ENCODE data around the gene SPAG16. TPM values are rescaled to one million over a fixed set of nuclear protein-coding genes. Genes with fewer than 3 reads are reported as not detected.

SPAG16 gene
- total RNA-seq, 1 experiment from 2014 or later: 13.0 TPM

DNA sequence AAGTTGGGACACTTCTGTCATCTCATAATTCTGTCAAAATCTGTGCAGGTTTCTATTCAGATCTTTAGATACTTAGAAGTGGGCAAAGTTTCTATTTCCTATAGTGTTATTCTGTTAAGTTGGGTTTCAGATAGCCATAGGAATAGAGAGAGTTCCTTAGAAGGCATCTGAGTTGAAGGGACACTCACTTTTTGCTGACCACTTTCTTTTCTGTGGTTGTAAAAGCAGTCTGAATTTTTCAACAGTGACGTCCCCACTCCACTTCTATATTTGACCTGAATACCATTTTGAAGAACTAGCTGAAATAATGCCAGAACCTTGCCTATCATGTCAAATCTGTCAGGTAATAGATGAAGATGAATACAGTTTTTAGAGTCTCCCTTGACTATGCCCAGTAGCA, 267.3 kb downstream of the SPAG16 start:
- H3K27ac ChIP-seq (ENCODE audit: low read length): no peak overlapping the region
- H3K4me3 ChIP-seq (ENCODE audit: low read depth in 2 of 2, low read length in 2 of 2): no peak overlapping the region
- no peaks in the 10 kb centered on the region for H3K4me1 ChIP-seq (ENCODE audit: control insufficient read depth, insufficient read depth, low read length)
- in situ Hi-C loops (cut with HindIII; ENCODE audit: low pct_unique_long_range_greater_than_20kb, low sequenced_read_pairs): no loop called here
- TF ChIP-seq, protein P1, sequence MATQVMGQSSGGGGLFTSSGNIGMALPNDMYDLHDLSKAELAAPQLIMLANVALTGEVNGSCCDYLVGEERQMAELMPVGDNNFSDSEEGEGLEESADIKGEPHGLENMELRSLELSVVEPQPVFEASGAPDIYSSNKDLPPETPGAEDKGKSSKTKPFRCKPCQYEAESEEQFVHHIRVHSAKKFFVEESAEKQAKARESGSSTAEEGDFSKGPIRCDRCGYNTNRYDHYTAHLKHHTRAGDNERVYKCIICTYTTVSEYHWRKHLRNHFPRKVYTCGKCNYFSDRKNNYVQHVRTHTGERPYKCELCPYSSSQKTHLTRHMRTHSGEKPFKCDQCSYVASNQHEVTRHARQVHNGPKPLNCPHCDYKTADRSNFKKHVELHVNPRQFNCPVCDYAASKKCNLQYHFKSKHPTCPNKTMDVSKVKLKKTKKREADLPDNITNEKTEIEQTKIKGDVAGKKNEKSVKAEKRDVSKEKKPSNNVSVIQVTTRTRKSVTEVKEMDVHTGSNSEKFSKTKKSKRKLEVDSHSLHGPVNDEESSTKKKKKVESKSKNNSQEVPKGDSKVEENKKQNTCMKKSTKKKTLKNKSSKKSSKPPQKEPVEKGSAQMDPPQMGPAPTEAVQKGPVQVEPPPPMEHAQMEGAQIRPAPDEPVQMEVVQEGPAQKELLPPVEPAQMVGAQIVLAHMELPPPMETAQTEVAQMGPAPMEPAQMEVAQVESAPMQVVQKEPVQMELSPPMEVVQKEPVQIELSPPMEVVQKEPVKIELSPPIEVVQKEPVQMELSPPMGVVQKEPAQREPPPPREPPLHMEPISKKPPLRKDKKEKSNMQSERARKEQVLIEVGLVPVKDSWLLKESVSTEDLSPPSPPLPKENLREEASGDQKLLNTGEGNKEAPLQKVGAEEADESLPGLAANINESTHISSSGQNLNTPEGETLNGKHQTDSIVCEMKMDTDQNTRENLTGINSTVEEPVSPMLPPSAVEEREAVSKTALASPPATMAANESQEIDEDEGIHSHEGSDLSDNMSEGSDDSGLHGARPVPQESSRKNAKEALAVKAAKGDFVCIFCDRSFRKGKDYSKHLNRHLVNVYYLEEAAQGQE (IDR thresholded peaks at IDR 0.05; ENCODE audit: insufficient read depth in 1 of 2, low read depth in 2 of 2, low read length in 1 of 2): no peak
- TF ChIP-seq TCF7L2 (IDR thresholded peaks at IDR 0.05; ENCODE audit: low read depth, low read length): no peak
- TF ChIP-seq, protein P2, sequence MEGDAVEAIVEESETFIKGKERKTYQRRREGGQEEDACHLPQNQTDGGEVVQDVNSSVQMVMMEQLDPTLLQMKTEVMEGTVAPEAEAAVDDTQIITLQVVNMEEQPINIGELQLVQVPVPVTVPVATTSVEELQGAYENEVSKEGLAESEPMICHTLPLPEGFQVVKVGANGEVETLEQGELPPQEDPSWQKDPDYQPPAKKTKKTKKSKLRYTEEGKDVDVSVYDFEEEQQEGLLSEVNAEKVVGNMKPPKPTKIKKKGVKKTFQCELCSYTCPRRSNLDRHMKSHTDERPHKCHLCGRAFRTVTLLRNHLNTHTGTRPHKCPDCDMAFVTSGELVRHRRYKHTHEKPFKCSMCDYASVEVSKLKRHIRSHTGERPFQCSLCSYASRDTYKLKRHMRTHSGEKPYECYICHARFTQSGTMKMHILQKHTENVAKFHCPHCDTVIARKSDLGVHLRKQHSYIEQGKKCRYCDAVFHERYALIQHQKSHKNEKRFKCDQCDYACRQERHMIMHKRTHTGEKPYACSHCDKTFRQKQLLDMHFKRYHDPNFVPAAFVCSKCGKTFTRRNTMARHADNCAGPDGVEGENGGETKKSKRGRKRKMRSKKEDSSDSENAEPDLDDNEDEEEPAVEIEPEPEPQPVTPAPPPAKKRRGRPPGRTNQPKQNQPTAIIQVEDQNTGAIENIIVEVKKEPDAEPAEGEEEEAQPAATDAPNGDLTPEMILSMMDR (IDR thresholded peaks at IDR 0.05): no peak
- TF ChIP-seq POLR2AphosphoS5 (IDR thresholded peaks at IDR 0.05; ENCODE audit: low read depth, low read length): no peak
- H3K27me3 ChIP-seq (ENCODE audit: control insufficient read depth, insufficient read depth, low read length): no peaks in the 10 kb centered on the region
- BruUV-seq (replicated peaks): no TSS peak
- H3K9me3 ChIP-seq (ENCODE audit: control insufficient read depth, insufficient read depth, low read depth, low read length): peaks cover 3% of the 10 kb centered on the region; the same call in 1 of the 2 replicates
- ATAC-seq (no peak), DNase-seq (ENCODE audit: low read depth, low spot score) (no peak)
- POLR2A ChIA-PET: no interaction called here
- intact Hi-C loops (cut with micrococcal nuclease; ENCODE audit: unreplicated experiment): no loop called here
- CTCF ChIA-PET: no interaction called here
- no peaks in the 10 kb centered on the region for H3K36me3 ChIP-seq (ENCODE audit: control insufficient read depth, insufficient read depth, low read length)

DNA sequence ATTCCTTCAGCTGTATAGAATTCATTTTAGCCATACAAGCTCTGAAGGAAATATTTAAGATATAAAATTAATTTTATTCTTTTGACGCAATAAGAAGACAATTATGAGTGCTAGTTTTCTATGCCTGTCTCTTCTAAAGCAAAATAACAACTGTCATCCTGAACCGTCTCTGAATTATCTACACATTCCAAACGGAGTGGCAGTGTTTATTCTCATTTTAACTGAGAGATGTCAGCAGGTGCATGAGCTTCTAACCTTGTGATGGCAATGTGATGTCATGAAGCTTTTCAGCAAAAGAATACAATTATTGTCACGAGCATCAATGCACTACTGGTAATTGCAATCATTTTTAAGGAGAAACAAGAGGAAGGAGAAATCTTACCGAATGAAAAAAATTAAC, 274.8 kb downstream of the SPAG16 start:
- no peaks in the 10 kb centered on the region for H3K36me3 ChIP-seq (ENCODE audit: control insufficient read depth, insufficient read depth, low read length)
- CTCF ChIA-PET: no interaction called here
- POLR2A ChIA-PET: no interaction called here
- H3K27me3 ChIP-seq (ENCODE audit: control insufficient read depth, insufficient read depth, low read length): no peaks in the 10 kb centered on the region
- intact Hi-C loops (cut with micrococcal nuclease; ENCODE audit: unreplicated experiment) (no loop called here), in situ Hi-C loops (cut with HindIII; ENCODE audit: low pct_unique_long_range_greater_than_20kb, low sequenced_read_pairs) (no loop called here)
- ATAC-seq (no peak), DNase-seq (ENCODE audit: low read depth, low spot score) (no peak)
- no peaks in the 10 kb centered on the region; the same call in 1 of the 2 replicates for H3K9me3 ChIP-seq (ENCODE audit: control insufficient read depth, insufficient read depth, low read depth, low read length)
- H3K4me3 ChIP-seq (ENCODE audit: low read depth in 2 of 2, low read length in 2 of 2): no peak overlapping the region
- no peaks in the 10 kb centered on the region for H3K4me1 ChIP-seq (ENCODE audit: control insufficient read depth, insufficient read depth, low read length)
- TF ChIP-seq, protein P1 (IDR thresholded peaks at IDR 0.05; ENCODE audit: insufficient read depth in 1 of 2, low read depth in 2 of 2, low read length in 1 of 2): no peak
- TF ChIP-seq, protein P2 (IDR thresholded peaks at IDR 0.05): no peak
- TF ChIP-seq SIN3A (IDR thresholded peaks at IDR 0.05; ENCODE audit: borderline replicate concordance, insufficient read depth, low read depth, low read length): no peak
- TF ChIP-seq TCF7L2 (IDR thresholded peaks at IDR 0.05; ENCODE audit: low read depth, low read length): no peak
- TF ChIP-seq POLR2AphosphoS5 (IDR thresholded peaks at IDR 0.05; ENCODE audit: low read depth, low read length): no peak
- no TSS peak for BruUV-seq (replicated peaks)
- H3K27ac ChIP-seq (ENCODE audit: low read length): no peak overlapping the region

Measured in Panc1 (cell line).